Activated B cell treated with CpG ODN at 0.5 μM for 24 hours (primary cell): Measurements from ENCODE around the gene MIX23. TPM values are rescaled to one million over a fixed set of nuclear protein-coding genes. Genes with fewer than 3 reads are reported as not detected.

ENCODE experiments used
- ATAC-seq: fragments of 200-7000 bp; cut with Tn5 transposase; one replicate; pipeline ENCODE4 v1.10.0; 2021; ENCODE audit warnings: low read depth, mild to moderate bottlenecking, moderate library complexity
- CTCF ChIA-PET: fragments of 350-600 bp; sonication (Branson Sonifier 250); formaldehyde crosslinking; loops from one replicate; lab custom pipeline; 2021; ENCODE audit warnings: antibody characterized with exemption; lab: Charles Lee
- POLR2A ChIA-PET: fragments of 350-600 bp; sonication (Branson Sonifier 250); formaldehyde crosslinking; loops from one replicate; lab custom pipeline; 2021; ENCODE audit warnings: antibody characterized with exemption; lab: Charles Lee
- DNase-seq: peaks from one replicate; pipeline ENCODE4 v3.0.0; 2022
- H3K27ac Mint-ChIP-seq: one replicate; pipeline ENCODE4 v1.8.0; 2020; ENCODE audit warnings: mixed read lengths
- H3K27me3 Mint-ChIP-seq: one replicate; pipeline ENCODE4 v1.8.0; 2021; ENCODE audit warnings: mixed read lengths
- H3K36me3 Mint-ChIP-seq: one replicate; pipeline ENCODE4 v1.8.0; 2021; ENCODE audit warnings: low read depth, mixed read lengths
- H3K4me1 Mint-ChIP-seq: one replicate; pipeline ENCODE4 v1.8.0; 2021; ENCODE audit warnings: mixed read lengths
- H3K4me3 Mint-ChIP-seq: one replicate; pipeline ENCODE4 v1.8.0; 2020; ENCODE audit warnings: mild to moderate bottlenecking, mixed read lengths
- H3K9me3 Mint-ChIP-seq: one replicate; pipeline ENCODE4 v1.8.0; 2020; ENCODE audit warnings: mixed read lengths
- CTCF ChIP-seq: fragments of 200-600 bp; IDR thresholded peaks from one replicate; pipeline ENCODE4 v1.8.0; 2022; ENCODE audit warnings: antibody characterized with exemption, mild to moderate bottlenecking
- intact Hi-C: fragments of 100-400 bp; cut with micrococcal nuclease; formaldehyde crosslinking; loops from one replicate; pipeline ENCODE4 v1.15.1; 2024
- total RNA-seq: library from RNA; stranded (reverse); gene quantifications from 2 replicates; pipeline ENCODE4 v1.2.3, GENCODE V29; 2022

MIX23 gene
- total RNA-seq, 1 donor from 2014 or later = 49.1 TPM

- POLR2A ChIA-PET = no interaction called here
- Mint-ChIP-seq H3K4me3 (no peak overlapping the region), H3K36me3 (peaks cover 69% of the 10 kb centered on the region), H3K4me1 (peaks cover 50% of the 10 kb centered on the region), H3K9me3 (no peaks in the 10 kb centered on the region), H3K27ac (no peak overlapping the region), H3K27me3 (no peaks in the 10 kb centered on the region)
- CTCF ChIA-PET = interaction anchor here (0.8 kb wide), 1 partner anchor 77 kb away, joined by 3 read pairs; no protein-coding TSS in a partner anchor
- no peak for DNase-seq
- TF ChIP-seq CTCF = no peak
- ATAC-seq = no peak
- intact Hi-C loops = loop anchor here (10.0 kb wide), 2 partner anchors 666 to 1174 kb away; partner anchors contain the start of genes GOLGB1 and HACD2
Measured at GRCh38 chr3:122410639-122411038, 27.6 kb upstream of the MIX23 start.

GRCh38 chr3:122410111-122410510, 27.1 kb upstream of the MIX23 start:
- Mint-ChIP-seq H3K4me3 (no peak overlapping the region), H3K9me3 (no peaks in the 10 kb centered on the region), H3K36me3 (peaks cover 71% of the 10 kb centered on the region), H3K4me1 (peaks cover 46% of the 10 kb centered on the region), H3K27me3 (no peaks in the 10 kb centered on the region), H3K27ac (peak overlapping the region; percentile 87)
- ChIA-PET CTCF (interaction anchor here (2.9 kb wide), 1 partner anchor 26 kb away, joined by 8 read pairs; the partner anchor contains the start of gene FAM162A), POLR2A (interaction anchor here (0.6 to 1.0 kb wide), 2 partner anchors 26 to 750 kb away, joined by 3 read pairs; partner anchors contain the start of gene FAM162A)
- no peak for ATAC-seq
- TF ChIP-seq CTCF = no peak
- DNase-seq = no peak
- intact Hi-C loops = loop anchor here (10.0 kb wide), 2 partner anchors 665 to 1175 kb away; partner anchors contain the start of genes GOLGB1 and HACD2

DNA sequence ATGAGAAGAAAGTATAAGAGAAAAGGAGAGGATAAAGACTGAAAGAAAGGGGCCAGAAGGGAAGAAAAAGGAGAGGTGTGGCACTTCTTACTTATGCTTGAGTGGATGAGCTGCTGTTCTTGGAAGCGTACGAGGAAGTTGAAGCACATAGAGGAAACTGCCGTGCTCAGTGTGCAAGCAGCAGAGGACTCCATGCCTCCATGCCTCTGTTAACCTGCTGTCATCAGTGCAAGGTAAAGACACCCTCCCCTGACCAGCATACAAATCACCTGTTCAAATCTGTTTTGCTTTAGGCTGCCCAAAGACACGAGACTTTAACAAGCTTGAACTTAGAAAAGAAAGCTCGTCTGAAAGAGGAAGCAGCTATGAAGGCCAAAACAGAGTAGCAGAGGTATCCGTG, 26.4 kb upstream of the MIX23 start:
- ChIA-PET CTCF (interaction anchor here (2.2 to 2.9 kb wide), 2 partner anchors 17 to 25 kb away, joined by 8 to 11 read pairs; partner anchors contain the start of gene FAM162A), POLR2A (interaction anchor here (0.6 to 1.2 kb wide), 3 partner anchors 11 to 750 kb away, joined by 3 to 4 read pairs (median 3); partner anchors contain the start of gene FAM162A)
- H3K4me3 Mint-ChIP-seq = peak overlapping the region; percentile 68
- no peak for TF ChIP-seq CTCF
- H3K4me1 Mint-ChIP-seq = peaks cover 39% of the 10 kb centered on the region
- no peaks in the 10 kb centered on the region for H3K27me3 Mint-ChIP-seq
- DNase-seq (no peak), ATAC-seq (peak; percentile 58)
- no peaks in the 10 kb centered on the region for H3K9me3 Mint-ChIP-seq
- intact Hi-C loops = no loop called here
- peak overlapping the region; percentile 87 for H3K27ac Mint-ChIP-seq
- H3K36me3 Mint-ChIP-seq = peaks cover 74% of the 10 kb centered on the region

DNA sequence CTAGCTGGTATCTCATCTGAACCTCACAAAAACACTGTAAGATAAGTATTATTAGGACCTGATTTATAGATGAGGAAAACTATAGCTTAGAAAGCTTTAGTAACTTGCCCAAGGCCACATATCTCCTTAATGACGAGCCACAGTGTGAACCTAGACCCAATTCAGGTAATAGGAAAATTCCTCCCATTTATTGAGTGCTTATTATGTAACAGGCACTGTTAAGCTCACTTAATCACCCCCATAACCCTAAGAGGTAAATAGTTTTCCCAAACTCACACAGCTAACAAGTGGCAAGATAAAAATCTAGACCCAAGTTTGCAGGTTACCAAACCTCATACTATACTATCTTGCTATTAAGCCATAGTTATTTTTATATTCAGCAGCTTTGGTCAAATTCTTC, 24.9 kb upstream of the MIX23 start:
- ATAC-seq (no peak), DNase-seq (no peak)
- H3K27me3 Mint-ChIP-seq = no peaks in the 10 kb centered on the region
- intact Hi-C loops = no loop called here
- POLR2A ChIA-PET = interaction anchor here (1.5 kb wide), 1 partner anchor 8 kb away, joined by 8 read pairs; the partner anchor contains the start of gene WDR5B
- H3K27ac Mint-ChIP-seq = no peak overlapping the region
- CTCF ChIA-PET = interaction anchor here (2.2 to 2.9 kb wide), 2 partner anchors 16 to 24 kb away, joined by 8 to 11 read pairs; partner anchors contain the start of gene FAM162A
- H3K36me3 Mint-ChIP-seq = peaks cover 80% of the 10 kb centered on the region
- TF ChIP-seq CTCF = no peak
- H3K4me3 Mint-ChIP-seq = no peak overlapping the region
- H3K9me3 Mint-ChIP-seq = no peaks in the 10 kb centered on the region
- peaks cover 29% of the 10 kb centered on the region for H3K4me1 Mint-ChIP-seq

DNA sequence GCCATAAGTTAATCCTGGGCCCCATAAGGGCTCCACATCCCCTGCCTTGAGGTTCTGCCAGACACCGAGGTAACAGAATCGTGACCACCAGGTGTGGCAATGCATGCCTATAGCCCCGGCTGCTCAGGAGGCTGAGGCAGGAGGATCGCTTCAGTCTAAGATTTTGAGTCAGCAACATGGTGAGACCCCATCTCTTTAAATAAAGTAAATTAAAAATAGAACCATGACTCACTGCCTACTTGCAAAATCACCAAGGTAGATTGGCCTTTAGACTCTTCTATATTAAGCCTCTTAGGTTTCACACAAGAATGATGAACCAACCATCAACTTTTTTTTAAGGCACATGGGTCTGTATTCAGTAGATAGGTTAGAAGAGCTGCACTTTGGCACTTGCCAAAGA, 23.2 kb upstream of the MIX23 start:
- H3K27ac Mint-ChIP-seq = no peak overlapping the region
- DNase-seq (no peak), ATAC-seq (no peak)
- POLR2A ChIA-PET = no interaction called here
- peaks cover 73% of the 10 kb centered on the region for H3K36me3 Mint-ChIP-seq
- no peaks in the 10 kb centered on the region for H3K27me3 Mint-ChIP-seq
- no peaks in the 10 kb centered on the region for H3K9me3 Mint-ChIP-seq
- CTCF ChIA-PET = no interaction called here
- H3K4me1 Mint-ChIP-seq = peaks cover 26% of the 10 kb centered on the region
- no peak for TF ChIP-seq CTCF
- no peak overlapping the region for H3K4me3 Mint-ChIP-seq
- intact Hi-C loops = no loop called here
